Activated CD4-positive, alpha-beta T cell treated with anti-CD3 and anti-CD28 coated beads, Interleukin-2, amount 50 U/mL, for 16 hours (primary cell): Measurements from ENCODE around the gene MARCHF7.
"Not testable (repeated sequence)": the region's sequence is repeated elsewhere in the genome, so short reads cannot be mapped to it uniquely, and the experiment has no call there.

Experiments used
- DNase-seq: peaks from one replicate; pipeline ENCODE4 v3.0.0-alpha.2; 2020

The MARCHF7 gene, protein sequence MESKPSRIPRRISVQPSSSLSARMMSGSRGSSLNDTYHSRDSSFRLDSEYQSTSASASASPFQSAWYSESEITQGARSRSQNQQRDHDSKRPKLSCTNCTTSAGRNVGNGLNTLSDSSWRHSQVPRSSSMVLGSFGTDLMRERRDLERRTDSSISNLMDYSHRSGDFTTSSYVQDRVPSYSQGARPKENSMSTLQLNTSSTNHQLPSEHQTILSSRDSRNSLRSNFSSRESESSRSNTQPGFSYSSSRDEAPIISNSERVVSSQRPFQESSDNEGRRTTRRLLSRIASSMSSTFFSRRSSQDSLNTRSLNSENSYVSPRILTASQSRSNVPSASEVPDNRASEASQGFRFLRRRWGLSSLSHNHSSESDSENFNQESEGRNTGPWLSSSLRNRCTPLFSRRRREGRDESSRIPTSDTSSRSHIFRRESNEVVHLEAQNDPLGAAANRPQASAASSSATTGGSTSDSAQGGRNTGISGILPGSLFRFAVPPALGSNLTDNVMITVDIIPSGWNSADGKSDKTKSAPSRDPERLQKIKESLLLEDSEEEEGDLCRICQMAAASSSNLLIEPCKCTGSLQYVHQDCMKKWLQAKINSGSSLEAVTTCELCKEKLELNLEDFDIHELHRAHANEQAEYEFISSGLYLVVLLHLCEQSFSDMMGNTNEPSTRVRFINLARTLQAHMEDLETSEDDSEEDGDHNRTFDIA

DNA sequence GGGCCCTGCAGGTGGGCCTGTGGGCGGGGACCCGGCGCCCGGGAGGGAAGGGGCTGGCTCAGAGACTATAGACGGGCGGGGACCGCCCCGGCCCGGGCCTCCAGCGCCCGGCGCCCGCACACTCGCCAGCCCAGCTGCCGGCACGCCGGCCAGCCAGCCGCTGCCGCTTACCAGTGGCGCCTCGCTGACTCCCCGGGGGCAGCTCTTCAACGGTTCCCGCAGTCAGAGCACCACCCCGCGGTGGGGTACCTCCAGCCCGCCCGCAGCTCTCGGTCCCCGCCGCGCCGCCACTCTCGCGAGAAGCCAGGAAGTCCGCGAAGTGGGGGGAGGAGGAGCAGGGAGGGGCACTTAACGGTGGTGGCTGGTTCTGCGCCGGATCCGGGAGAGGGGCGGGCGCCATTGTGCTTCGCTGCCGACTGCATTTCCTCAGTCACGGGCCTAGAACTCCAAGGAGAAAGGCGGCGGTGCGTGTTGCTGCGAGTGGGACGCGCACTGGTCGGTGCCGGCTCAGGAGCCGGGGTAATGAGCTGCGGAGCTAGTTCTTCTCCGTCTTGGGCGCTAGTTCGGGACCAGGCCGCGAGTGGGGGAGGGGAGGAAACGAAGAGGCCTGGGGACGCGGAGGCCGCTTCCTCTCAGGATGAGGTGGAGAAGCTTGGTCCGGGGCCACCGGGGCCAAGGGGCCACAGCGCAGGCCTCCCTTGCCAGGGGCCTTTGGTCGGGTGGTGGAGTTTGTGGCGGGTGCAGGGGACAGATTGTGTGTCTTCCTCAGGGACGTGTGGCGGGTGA is at the start of gene MARCHF7:
TSS of gene MARCHF7 (plus strand) at position 364 of the 786 bp plus-strand sequence. CDS start 16,517 bp downstream, outside the sequence.
- DNase-seq = peak; percentile 97

GRCh38 chr2:159667423-159667822 is 44.9 kb upstream of the MARCHF7 start:
- DNase-seq = not testable (repeated sequence)

DNA sequence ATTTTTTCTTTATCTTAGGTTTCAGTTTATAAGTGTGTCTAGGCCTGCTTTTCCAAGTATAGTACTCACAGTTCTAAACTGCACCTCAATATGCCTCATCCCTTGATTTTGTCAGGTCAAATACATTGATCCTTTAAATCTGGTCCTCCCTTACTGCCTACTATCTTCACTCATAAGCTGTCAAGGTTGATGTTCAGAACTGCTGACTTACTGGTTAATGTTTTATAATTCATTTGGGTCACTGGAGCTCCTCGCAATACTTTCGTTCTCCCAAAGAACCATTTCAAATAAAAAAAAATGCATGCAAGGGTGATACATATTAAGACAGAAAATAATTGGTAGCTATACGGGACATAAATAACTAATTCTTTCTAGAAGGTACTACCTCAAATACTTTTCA is 41.3 kb upstream of the MARCHF7 start:
- DNase-seq = no peak

DNA sequence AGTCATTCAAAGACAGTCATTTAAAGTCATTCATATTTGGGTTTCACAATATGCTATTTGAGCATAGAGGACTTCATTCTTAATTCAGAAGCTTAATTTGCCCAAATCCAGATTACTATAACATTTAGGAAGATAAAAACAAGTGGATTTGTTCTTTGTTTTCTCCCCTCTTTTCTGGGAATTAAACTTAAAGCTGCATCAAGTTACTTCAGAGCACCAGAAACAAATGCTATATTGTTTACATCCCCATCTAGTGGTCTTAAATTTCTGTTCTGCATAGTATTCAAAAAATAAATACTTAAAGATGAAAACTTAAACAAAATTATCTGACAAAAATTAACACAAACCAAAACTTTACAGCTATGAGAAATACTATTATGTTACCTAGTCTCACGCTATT is 34.7 kb upstream of the MARCHF7 start:
- no peak for DNase-seq

GRCh38 chr2:159680692-159681091 is 31.6 kb upstream of the MARCHF7 start:
- DNase-seq = no peak

- DNase-seq = no peak
Observed at GRCh38 chr2:159683817-159684216, 28.5 kb upstream of the MARCHF7 start.

DNA sequence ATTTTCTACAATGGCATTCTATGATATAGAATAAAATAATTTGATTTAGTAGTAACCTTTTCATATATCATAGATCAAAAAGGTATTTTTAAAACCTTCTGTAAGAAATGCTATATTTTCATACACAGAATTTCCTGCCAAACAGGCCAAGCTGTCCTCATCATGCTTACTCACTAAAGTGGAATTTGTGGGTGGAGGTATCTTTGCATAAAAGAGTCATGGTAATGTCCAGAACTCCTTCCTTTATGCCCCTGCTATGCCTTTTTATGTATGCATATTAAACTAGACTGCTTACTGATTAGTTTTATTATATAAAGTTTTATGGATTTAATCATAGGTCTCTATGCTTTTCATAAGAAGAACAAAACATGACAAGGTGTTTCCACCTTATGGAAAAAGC is 27.5 kb upstream of the MARCHF7 start:
- DNase-seq = no peak

- no peak for DNase-seq
Observed at GRCh38 chr2:159694500-159695040, 17.7 kb upstream of the MARCHF7 start.

GRCh38 chr2:159695795-159696448 is 16.4 kb upstream of the MARCHF7 start:
- DNase-seq = no peak

DNA sequence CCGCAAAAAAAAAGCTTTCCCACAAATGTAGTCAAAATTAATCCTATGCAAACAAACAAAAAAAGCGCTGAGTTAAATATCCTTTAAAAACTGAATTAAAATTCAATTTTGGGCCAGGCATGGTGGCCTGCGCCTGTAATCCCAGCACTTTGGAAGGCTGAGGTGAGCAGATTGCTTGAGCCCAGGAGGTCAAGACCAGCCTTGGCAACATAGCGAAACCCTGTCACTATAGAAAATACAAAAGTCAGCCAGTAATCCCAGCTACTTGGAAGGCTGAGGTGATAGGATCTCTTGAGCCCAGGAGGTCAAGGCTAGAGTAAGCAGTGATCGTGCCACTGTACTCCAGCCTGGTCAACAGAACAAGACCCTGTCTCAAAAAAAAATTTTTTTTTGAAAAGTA is 8.8 kb upstream of the MARCHF7 start:
- no peak for DNase-seq

DNA sequence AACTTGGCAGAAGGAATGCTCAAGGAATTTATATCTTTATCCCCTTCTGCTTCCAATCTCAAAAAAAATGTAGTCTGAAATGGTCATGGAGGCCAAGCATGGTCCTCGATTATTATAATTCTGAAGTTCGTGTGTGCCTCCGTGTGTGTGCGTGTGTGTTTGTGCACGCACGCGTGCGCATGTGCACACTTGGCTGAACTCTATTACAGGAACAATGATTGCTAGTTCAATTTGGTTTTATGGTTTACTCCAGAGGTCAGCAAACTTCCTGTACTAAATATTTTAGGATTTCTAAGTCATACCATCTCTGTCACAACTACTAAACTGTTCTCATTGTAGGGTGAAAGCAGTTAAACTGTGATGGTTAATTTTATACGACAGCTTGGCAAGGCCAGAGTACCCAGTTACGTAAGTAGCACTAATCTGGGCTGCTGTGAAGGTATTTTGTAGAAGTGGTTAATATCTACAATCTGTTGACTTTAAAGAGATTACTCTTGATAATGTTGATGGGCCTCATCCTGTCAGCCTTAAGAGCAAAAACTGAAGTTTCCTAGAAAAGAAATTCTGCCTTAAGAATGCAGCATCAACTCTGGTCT is 5.8 kb upstream of the MARCHF7 start:
- DNase-seq = no peak

GRCh38 chr2:159708066-159708760 is 4.1 kb upstream of the MARCHF7 start:
- DNase-seq = no peak

DNA sequence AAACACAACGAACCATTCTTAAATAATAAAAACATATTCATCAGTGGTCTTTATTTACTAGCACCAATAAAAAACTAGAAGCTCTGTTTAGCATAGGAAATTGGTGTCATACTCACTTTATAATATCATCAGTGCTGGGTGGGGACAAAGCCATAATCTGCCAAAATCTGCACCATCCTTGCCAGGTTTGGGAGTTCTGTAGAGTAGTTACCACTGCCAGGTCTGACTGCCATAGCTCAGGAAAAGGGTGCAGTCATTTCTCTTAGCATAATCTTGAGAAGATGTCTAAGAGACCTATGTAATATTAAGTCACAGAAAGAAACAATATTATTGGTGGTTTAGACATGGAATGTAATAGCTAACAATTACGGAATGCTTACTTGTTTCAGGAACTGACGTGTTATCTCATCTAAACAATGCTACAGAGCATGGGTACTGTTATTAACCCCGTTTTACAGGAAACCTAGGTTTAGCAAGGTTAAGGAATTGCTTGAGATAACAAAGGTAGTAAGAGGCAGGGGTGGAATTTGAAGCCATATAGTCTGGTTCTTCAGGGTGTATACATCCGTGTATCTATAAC is 1.6 kb upstream of the MARCHF7 start:
- no peak for DNase-seq

DNA sequence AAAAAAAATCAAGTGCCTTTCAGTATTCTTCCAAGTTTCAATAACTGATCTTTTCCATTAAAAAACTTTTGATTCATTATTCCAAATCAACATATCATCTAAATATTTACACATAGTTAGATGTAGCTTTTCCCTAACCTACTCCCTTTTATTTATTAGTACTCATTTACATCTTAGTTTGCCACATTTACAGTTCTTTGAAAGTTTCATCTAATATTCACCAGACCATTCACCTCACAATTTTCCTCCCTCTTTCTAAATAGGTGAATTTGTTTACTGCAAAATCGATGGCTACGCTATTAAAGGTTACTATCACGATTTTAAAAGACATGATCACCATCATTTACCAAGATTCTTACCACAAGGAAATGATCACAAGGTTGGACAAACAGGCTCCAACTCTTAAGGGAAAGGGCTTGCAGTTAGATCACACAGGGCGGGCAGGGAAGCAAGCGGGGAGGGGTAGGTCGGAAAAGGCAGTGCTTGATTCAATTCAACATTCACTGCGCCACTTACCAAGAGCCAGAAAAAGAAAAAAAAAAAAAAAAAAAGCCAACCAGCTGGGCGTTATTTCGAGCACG is 654 bp upstream of the MARCHF7 start:
- no peak for DNase-seq

DNA sequence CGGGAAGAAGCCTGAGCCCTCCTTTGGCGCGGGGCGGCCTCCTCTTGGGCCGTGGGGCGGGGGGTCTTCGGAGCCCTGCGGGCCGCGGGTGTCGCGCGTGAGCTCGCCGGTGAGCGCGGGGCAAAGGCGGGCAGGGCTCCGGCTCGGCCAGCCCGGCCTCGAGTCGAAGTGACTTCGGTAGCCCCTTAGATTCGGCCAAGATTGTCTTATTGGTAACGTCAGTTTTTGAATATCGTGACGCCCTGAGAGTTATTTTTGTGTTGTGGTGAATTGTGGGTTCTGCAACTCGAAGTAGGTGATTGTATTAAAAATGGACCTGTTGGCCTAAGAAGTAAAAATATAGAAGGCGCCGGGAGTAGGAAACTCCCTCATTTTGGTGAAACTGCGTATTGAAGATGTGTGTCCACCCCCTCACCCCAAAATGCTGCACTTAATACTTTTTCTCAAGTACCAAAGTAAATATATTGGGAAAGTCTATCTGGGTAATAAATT is 669 bp downstream of the MARCHF7 start:
- DNase-seq = peak; percentile 24

- no peak for DNase-seq
Observed at GRCh38 chr2:159713631-159714246, 1.4 kb downstream of the MARCHF7 start.

DNA sequence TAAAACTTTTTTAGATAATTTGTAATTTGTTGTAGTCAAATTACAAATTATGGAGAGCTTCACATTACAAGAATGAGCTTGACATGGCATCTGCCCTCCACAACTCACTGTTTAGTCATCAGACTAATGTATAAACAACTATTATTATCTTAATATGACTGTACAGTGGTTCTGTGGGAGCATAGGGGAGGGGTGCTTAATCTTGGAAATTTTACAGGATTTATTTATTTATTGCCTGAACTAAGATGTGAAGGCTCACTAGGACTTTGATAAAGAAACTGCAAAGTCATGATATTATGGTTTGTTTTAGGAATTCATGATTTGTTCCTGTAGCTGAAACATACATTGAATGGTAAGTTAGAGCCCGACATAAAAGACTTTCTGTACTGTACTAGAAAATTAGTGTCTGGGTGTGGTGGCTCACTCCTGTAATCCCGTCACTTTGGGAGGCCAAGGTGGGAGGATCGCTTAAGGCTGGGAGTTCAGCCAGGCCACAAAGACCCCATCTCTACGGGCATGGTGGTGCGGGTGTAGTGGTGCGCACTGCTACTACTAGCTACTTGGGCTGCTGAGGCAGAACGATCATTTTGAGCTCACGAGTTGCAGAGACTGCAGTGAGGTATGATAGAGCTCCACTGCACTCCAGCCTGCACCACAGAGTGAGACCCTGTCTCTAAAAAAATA is 2.1 kb downstream of the MARCHF7 start:
- peak; percentile 14 for DNase-seq

DNA sequence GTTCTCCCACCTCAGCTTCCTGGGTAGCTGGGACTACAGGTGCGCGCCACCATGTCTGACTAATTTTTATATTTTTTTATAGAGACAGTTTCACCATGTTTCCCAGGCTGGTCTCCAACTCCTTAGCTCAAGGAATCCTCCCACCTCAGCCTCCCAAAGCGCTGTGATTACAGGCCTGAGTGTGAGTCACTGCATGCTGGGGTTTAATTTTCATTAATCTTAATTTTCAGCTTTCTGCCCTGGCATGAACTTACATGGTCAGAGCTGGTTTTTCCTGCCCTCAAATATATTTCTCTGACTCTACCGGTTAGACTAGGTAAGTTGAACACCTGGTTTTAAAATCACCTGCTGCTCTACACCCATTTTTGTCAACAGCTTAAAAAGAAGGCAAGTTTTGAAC is 3.1 kb downstream of the MARCHF7 start:
- no peak for DNase-seq

- not testable (repeated sequence) for DNase-seq
Observed at GRCh38 chr2:159716409-159716808, 4.1 kb downstream of the MARCHF7 start.

- no peak for DNase-seq
Observed at GRCh38 chr2:159716857-159717256, 4.6 kb downstream of the MARCHF7 start.
